SIG-M5 (cell line): ENCODE results near the gene PLCB4.
"Not testable (repeated sequence)": the region's sequence is repeated elsewhere in the genome, so short reads cannot be mapped to it uniquely, and the experiment has no call there.

Experiments used
- DNase-seq: peaks from one replicate; lab custom pipeline; 2025; lab: John Stamatoyannopoulos, UW

Gene PLCB4

GRCh38 chr20:9142809-9143208, 73.9 kb downstream of the PLCB4 start:
- no peak for DNase-seq

- no peak for DNase-seq
These were observed 75.0 kb downstream of the PLCB4 start for GRCh38 chr20:9143926-9144325.

GRCh38 chr20:9144643-9145042, 75.8 kb downstream of the PLCB4 start:
- DNase-seq: no peak

GRCh38 chr20:9145142-9145541, 76.3 kb downstream of the PLCB4 start:
- no peak for DNase-seq

GRCh38 chr20:9146649-9147048, 77.8 kb downstream of the PLCB4 start:
- DNase-seq: no peak

GRCh38 chr20:9147547-9148024, 78.7 kb downstream of the PLCB4 start:
- DNase-seq: no peak

- no peak for DNase-seq
These were observed 79.4 kb downstream of the PLCB4 start for GRCh38 chr20:9148291-9148690.

- DNase-seq: no peak
These were observed 80.2 kb downstream of the PLCB4 start for GRCh38 chr20:9149087-9149486.

- no peak for DNase-seq
These were observed 80.9 kb downstream of the PLCB4 start for GRCh38 chr20:9149796-9150195.

- no peak for DNase-seq
These were observed 81.8 kb downstream of the PLCB4 start for GRCh38 chr20:9150679-9151078.

GRCh38 chr20:9152139-9152538, 83.3 kb downstream of the PLCB4 start:
- DNase-seq: not testable (repeated sequence)

- no peak for DNase-seq
These were observed 85.7 kb downstream of the PLCB4 start for GRCh38 chr20:9154464-9155024.

GRCh38 chr20:9156529-9157280, 87.8 kb downstream of the PLCB4 start:
- DNase-seq: no peak

- DNase-seq: no peak
These were observed 91.4 kb downstream of the PLCB4 start for GRCh38 chr20:9160331-9160730.

- no peak for DNase-seq
These were observed 91.9 kb downstream of the PLCB4 start for GRCh38 chr20:9160757-9161156.

- no peak for DNase-seq
These were observed 92.4 kb downstream of the PLCB4 start for GRCh38 chr20:9161311-9161710.

GRCh38 chr20:9163251-9163650, 94.4 kb downstream of the PLCB4 start:
- DNase-seq: no peak

GRCh38 chr20:9163995-9164394, 95.1 kb downstream of the PLCB4 start:
- no peak for DNase-seq

- DNase-seq: no peak
These were observed 96.4 kb downstream of the PLCB4 start for GRCh38 chr20:9165261-9165660.

- no peak for DNase-seq
These were observed 97.4 kb downstream of the PLCB4 start for GRCh38 chr20:9166153-9166780.

- no peak for DNase-seq
These were observed 100.5 kb downstream of the PLCB4 start for GRCh38 chr20:9169409-9169808.

- no peak for DNase-seq
These were observed 104.0 kb downstream of the PLCB4 start for GRCh38 chr20:9172851-9173250.

GRCh38 chr20:9177278-9177677, 108.4 kb downstream of the PLCB4 start:
- no peak for DNase-seq
